Measurements from ENCODE around the gene SPINK1.

Gene SPINK1

GRCh38 chr5:147809830-147810666, 21.4 kb downstream of the SPINK1 start:
- Histone ChIP-seq H3K4me1 (ENCODE audit: control insufficient read depth in 2 of 2, insufficient read depth in 1 of 2, low read depth in 1 of 2, low read length in 2 of 2) (no peaks in the 10 kb centered on the region), H4K8ac (ENCODE audit: low read depth, low read length) (no peak overlapping the region), H3K27ac (replicated peaks; ENCODE audit: low read length) (no peak overlapping the region), H3K9me3 (replicated peaks in 1 of 2; ENCODE audit: control insufficient read depth in 2 of 2, insufficient read depth in 1 of 2, low read depth in 1 of 2, low read length in 2 of 2) (no peaks in the 10 kb centered on the region), H3K18ac (ENCODE audit: low read length) (no peak overlapping the region), H2BK12ac (ENCODE audit: low read length) (no peak overlapping the region), H3K4me2 (ENCODE audit: insufficient read depth, low read length, poor library complexity, severe bottlenecking) (no peak overlapping the region), H3K4ac (ENCODE audit: low read length) (no peak overlapping the region), H4K91ac (ENCODE audit: low read depth, low read length, poor library complexity) (no peak overlapping the region), H2BK15ac (ENCODE audit: low read length) (no peak overlapping the region), H2AFZ (ENCODE audit: low read length) (no peak overlapping the region), H2BK5ac (ENCODE audit: low read length) (no peak overlapping the region), H3K27me3 (ENCODE audit: control insufficient read depth in 3 of 3, insufficient read depth in 3 of 3, low read depth in 1 of 3, low read length in 3 of 3) (no peaks in the 10 kb centered on the region), H3K14ac (ENCODE audit: low read length) (no peak overlapping the region), H3K9ac (ENCODE audit: low read depth, low read length, poor library complexity) (no peak overlapping the region), H2AK5ac (ENCODE audit: low read depth, low read length) (no peak overlapping the region), H3K23ac (ENCODE audit: low read depth, low read length, poor library complexity) (no peak overlapping the region), H2BK120ac (ENCODE audit: low read depth, low read length) (no peak overlapping the region), H3K79me1 (ENCODE audit: low read depth, low read length) (no peaks in the 10 kb centered on the region), H3K4me3 (ENCODE audit: low read length in 2 of 2) (no peak overlapping the region), H3K36me3 (replicated peaks in 1 of 2; ENCODE audit: control insufficient read depth in 2 of 2, insufficient read depth in 2 of 2, low read length in 2 of 2) (no peaks in the 10 kb centered on the region)
- no peak for DNase-seq (ENCODE audit: low spot score)
- WGBS, 2 donors (ENCODE audit: extremely low coverage in 2 of 2, insufficient read length in 2 of 2, insufficient replicate concordance in 1 of 2): no CpG with 5 or more reads among the region's 5 CpGs

DNA sequence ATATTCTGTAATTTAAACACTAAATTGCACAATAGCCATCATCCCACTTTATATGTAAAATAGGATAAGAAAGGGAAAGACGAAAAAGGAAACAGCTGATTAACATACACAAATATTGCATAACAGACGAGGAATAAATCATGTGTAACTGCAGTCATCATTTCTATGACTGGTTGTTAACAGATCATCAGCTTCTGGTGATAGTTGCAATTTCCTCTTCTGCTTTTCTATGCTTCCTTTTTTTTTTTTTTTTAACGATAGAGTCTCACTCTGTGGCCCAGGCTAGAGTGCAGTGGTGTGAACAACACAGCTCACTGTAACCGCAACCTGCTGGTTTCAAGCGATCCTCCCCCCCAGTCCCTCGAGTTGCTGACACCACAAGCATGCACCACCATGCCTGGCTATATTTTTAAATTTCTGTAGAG, 26.4 kb downstream of the SPINK1 start:
- no peak overlapping the region for H2BK15ac ChIP-seq (ENCODE audit: low read length)
- H2AFZ ChIP-seq (ENCODE audit: low read length): no peak overlapping the region
- no peak overlapping the region for H3K27ac ChIP-seq (replicated peaks; ENCODE audit: low read length)
- no peaks in the 10 kb centered on the region for H3K9me3 ChIP-seq (replicated peaks in 1 of 2; ENCODE audit: control insufficient read depth in 2 of 2, insufficient read depth in 1 of 2, low read depth in 1 of 2, low read length in 2 of 2)
- no peak overlapping the region for H3K18ac ChIP-seq (ENCODE audit: low read length)
- no peak overlapping the region for H2BK120ac ChIP-seq (ENCODE audit: low read depth, low read length)
- H3K4me1 ChIP-seq (ENCODE audit: control insufficient read depth in 2 of 2, insufficient read depth in 1 of 2, low read depth in 1 of 2, low read length in 2 of 2): peaks cover 0 to 2% of the 10 kb centered on the region in 2 donors
- no peak overlapping the region for H4K91ac ChIP-seq (ENCODE audit: low read depth, low read length, poor library complexity)
- no peak overlapping the region for H4K8ac ChIP-seq (ENCODE audit: low read depth, low read length)
- no peaks in the 10 kb centered on the region for H3K79me1 ChIP-seq (ENCODE audit: low read depth, low read length)
- peaks cover 0 to 22% (median 0%) of the 10 kb centered on the region in 3 experiments for H3K27me3 ChIP-seq (ENCODE audit: control insufficient read depth in 3 of 3, insufficient read depth in 3 of 3, low read depth in 1 of 3, low read length in 3 of 3)
- no peak overlapping the region for H3K23ac ChIP-seq (ENCODE audit: low read depth, low read length, poor library complexity)
- no peak overlapping the region for H3K4me3 ChIP-seq (ENCODE audit: low read length in 2 of 2)
- H3K14ac ChIP-seq (ENCODE audit: low read length): no peak overlapping the region
- DNase-seq (ENCODE audit: low spot score): no peak
- H2AK5ac ChIP-seq (ENCODE audit: low read depth, low read length): no peak overlapping the region
- no peak overlapping the region for H3K9ac ChIP-seq (ENCODE audit: low read depth, low read length, poor library complexity)
- WGBS, 2 donors (ENCODE audit: extremely low coverage in 2 of 2, insufficient read length in 2 of 2, insufficient replicate concordance in 1 of 2): no CpG with 5 or more reads among the region's 6 CpGs
- no peak overlapping the region for H3K4ac ChIP-seq (ENCODE audit: low read length)
- H3K36me3 ChIP-seq (replicated peaks in 1 of 2; ENCODE audit: control insufficient read depth in 2 of 2, insufficient read depth in 2 of 2, low read length in 2 of 2): no peaks in the 10 kb centered on the region
- H2BK5ac ChIP-seq (ENCODE audit: low read length): no peak overlapping the region
- H3K4me2 ChIP-seq (ENCODE audit: insufficient read depth, low read length, poor library complexity, severe bottlenecking): no peak overlapping the region
- no peak overlapping the region for H2BK12ac ChIP-seq (ENCODE audit: low read length)

DNA sequence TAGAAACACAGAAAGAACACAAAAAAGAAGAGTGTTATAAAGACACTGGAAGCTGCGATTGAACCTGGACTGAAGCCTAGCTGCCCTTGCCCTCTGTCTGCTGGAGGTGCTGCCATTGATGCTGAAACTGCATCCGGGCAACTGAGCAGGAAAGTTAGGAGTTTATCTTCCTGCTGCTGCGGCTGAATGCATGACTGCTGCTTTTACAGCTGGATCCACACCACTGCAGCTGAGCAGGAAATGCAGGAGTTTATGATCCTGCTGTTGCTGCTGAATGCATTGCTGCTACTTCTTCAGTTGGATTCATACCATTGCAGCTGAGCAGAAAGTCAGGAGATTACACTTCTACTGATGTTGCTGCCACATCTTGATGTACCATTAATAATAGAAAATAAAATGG, 27.1 kb downstream of the SPINK1 start:
- no peaks in the 10 kb centered on the region for H3K36me3 ChIP-seq (replicated peaks in 1 of 2; ENCODE audit: control insufficient read depth in 2 of 2, insufficient read depth in 2 of 2, low read length in 2 of 2)
- no peak overlapping the region for H3K23ac ChIP-seq (ENCODE audit: low read depth, low read length, poor library complexity)
- no peak for DNase-seq (ENCODE audit: low spot score)
- no peak overlapping the region for H3K14ac ChIP-seq (ENCODE audit: low read length)
- H3K79me1 ChIP-seq (ENCODE audit: low read depth, low read length): no peaks in the 10 kb centered on the region
- no CpG with 5 or more reads among the region's 3 CpGs for WGBS, 2 donors (ENCODE audit: extremely low coverage in 2 of 2, insufficient read length in 2 of 2, insufficient replicate concordance in 1 of 2)
- H2AFZ ChIP-seq (ENCODE audit: low read length): peak overlapping the region; percentile 55
- H3K18ac ChIP-seq (ENCODE audit: low read length): no peak overlapping the region
- H3K27me3 ChIP-seq (ENCODE audit: control insufficient read depth in 3 of 3, insufficient read depth in 3 of 3, low read depth in 1 of 3, low read length in 3 of 3): peaks cover 0 to 25% (median 0%) of the 10 kb centered on the region in 3 experiments
- H3K4me2 ChIP-seq (ENCODE audit: insufficient read depth, low read length, poor library complexity, severe bottlenecking): no peak overlapping the region
- no peak overlapping the region for H3K27ac ChIP-seq (replicated peaks; ENCODE audit: low read length)
- H4K91ac ChIP-seq (ENCODE audit: low read depth, low read length, poor library complexity): no peak overlapping the region
- no peak overlapping the region for H2BK12ac ChIP-seq (ENCODE audit: low read length)
- no peaks in the 10 kb centered on the region for H3K9me3 ChIP-seq (replicated peaks in 1 of 2; ENCODE audit: control insufficient read depth in 2 of 2, insufficient read depth in 1 of 2, low read depth in 1 of 2, low read length in 2 of 2)
- H2AK5ac ChIP-seq (ENCODE audit: low read depth, low read length): no peak overlapping the region
- no peak overlapping the region for H2BK5ac ChIP-seq (ENCODE audit: low read length)
- H3K9ac ChIP-seq (ENCODE audit: low read depth, low read length, poor library complexity): no peak overlapping the region
- no peak overlapping the region for H3K4me3 ChIP-seq (ENCODE audit: low read length in 2 of 2)
- peaks cover 0 to 2% of the 10 kb centered on the region in 2 donors for H3K4me1 ChIP-seq (ENCODE audit: control insufficient read depth in 2 of 2, insufficient read depth in 1 of 2, low read depth in 1 of 2, low read length in 2 of 2)
- H3K4ac ChIP-seq (ENCODE audit: low read length): no peak overlapping the region
- H4K8ac ChIP-seq (ENCODE audit: low read depth, low read length): no peak overlapping the region
- H2BK15ac ChIP-seq (ENCODE audit: low read length): no peak overlapping the region
- no peak overlapping the region for H2BK120ac ChIP-seq (ENCODE audit: low read depth, low read length)

- H2BK15ac ChIP-seq (ENCODE audit: low read length): no peak overlapping the region
- H3K9ac ChIP-seq (ENCODE audit: low read depth, low read length, poor library complexity): no peak overlapping the region
- H3K18ac ChIP-seq (ENCODE audit: low read length): no peak overlapping the region
- no CpG with 5 or more reads among the region's 1 CpG for WGBS, 2 donors (ENCODE audit: extremely low coverage in 2 of 2, insufficient read length in 2 of 2, insufficient replicate concordance in 1 of 2)
- peaks cover 0 to 25% (median 0%) of the 10 kb centered on the region in 3 experiments for H3K27me3 ChIP-seq (ENCODE audit: control insufficient read depth in 3 of 3, insufficient read depth in 3 of 3, low read depth in 1 of 3, low read length in 3 of 3)
- DNase-seq (ENCODE audit: low spot score): no peak
- H2BK120ac ChIP-seq (ENCODE audit: low read depth, low read length): no peak overlapping the region
- H3K14ac ChIP-seq (ENCODE audit: low read length): no peak overlapping the region
- H2AFZ ChIP-seq (ENCODE audit: low read length): peak overlapping the region; percentile 55
- no peaks in the 10 kb centered on the region for H3K79me1 ChIP-seq (ENCODE audit: low read depth, low read length)
- no peak overlapping the region for H2AK5ac ChIP-seq (ENCODE audit: low read depth, low read length)
- H3K4ac ChIP-seq (ENCODE audit: low read length): no peak overlapping the region
- no peak overlapping the region for H4K8ac ChIP-seq (ENCODE audit: low read depth, low read length)
- no peaks in the 10 kb centered on the region for H3K36me3 ChIP-seq (replicated peaks in 1 of 2; ENCODE audit: control insufficient read depth in 2 of 2, insufficient read depth in 2 of 2, low read length in 2 of 2)
- H2BK12ac ChIP-seq (ENCODE audit: low read length): no peak overlapping the region
- H3K23ac ChIP-seq (ENCODE audit: low read depth, low read length, poor library complexity): no peak overlapping the region
- H3K27ac ChIP-seq (replicated peaks; ENCODE audit: low read length): no peak overlapping the region
- H3K4me2 ChIP-seq (ENCODE audit: insufficient read depth, low read length, poor library complexity, severe bottlenecking): no peak overlapping the region
- no peak overlapping the region for H4K91ac ChIP-seq (ENCODE audit: low read depth, low read length, poor library complexity)
- no peak overlapping the region for H2BK5ac ChIP-seq (ENCODE audit: low read length)
- H3K4me1 ChIP-seq (ENCODE audit: control insufficient read depth in 2 of 2, insufficient read depth in 1 of 2, low read depth in 1 of 2, low read length in 2 of 2): peaks cover 0 to 2% of the 10 kb centered on the region in 2 donors
- no peaks in the 10 kb centered on the region for H3K9me3 ChIP-seq (replicated peaks in 1 of 2; ENCODE audit: control insufficient read depth in 2 of 2, insufficient read depth in 1 of 2, low read depth in 1 of 2, low read length in 2 of 2)
- no peak overlapping the region for H3K4me3 ChIP-seq (ENCODE audit: low read length in 2 of 2)
These were observed 27.5 kb downstream of the SPINK1 start for GRCh38 chr5:147803926-147804325.

Data from neuronal stem cell (in vitro differentiated cells).